GM12801 (cell line): ENCODE data around the gene PIK3C2G.

Experiments used
- CTCF ChIP-seq: IDR thresholded peaks from one replicate; pipeline ENCODE4 v1.5.1; 2011; ENCODE audit warnings: control low read depth; ENCODE audit not compliant: insufficient read length; ENCODE audit errors: extremely low read depth

The PIK3C2G gene

GRCh38 chr12:18261273-18261672 lies at the start of gene PIK3C2G:
TSS of gene PIK3C2G (plus strand) at chr12:18261518. CDS start at chr12:18282082, 20,564 bp downstream.
- no peak for TF ChIP-seq CTCF

GRCh38 chr12:18217966-18218365 lies 43.4 kb upstream of the PIK3C2G start:
- no peak for TF ChIP-seq CTCF

DNA sequence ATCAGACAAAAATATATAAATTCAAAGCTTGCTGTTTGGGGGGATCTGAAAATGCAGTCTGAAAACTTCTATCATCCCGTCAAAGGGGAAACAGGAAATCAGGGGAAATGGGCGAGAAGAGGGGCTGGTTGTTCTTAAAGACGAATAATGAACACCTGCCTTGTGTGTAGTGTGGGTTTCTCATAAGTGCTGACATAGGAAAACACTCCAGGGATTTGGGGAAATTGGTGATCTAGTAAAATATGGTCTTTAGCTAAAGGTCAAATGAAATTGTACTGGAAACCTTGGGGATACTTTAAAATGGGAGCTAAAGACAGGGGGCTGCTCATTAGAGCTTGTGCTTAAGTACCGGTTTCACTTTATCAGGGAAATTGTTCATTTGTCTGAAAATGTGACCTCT lies 39.6 kb upstream of the PIK3C2G start:
- TF ChIP-seq CTCF: no peak

DNA sequence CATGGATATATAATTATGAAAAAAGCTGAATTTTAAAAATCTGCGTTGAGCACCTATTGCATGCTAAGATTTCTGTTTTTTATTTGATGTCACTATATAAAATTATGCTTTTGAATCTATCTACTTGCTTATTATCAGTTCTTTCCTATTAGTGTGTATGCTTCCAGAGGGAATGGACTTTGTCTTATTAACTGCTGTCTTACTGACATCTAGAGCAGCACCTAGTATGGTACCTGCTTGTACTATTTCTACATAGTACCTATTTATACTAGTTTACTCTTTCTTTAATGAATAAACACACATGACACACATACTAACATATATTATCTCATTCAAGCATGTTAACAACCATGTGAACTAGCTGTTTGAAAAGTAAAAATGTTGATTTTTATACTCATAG lies 38.6 kb upstream of the PIK3C2G start:
- no peak for TF ChIP-seq CTCF

DNA sequence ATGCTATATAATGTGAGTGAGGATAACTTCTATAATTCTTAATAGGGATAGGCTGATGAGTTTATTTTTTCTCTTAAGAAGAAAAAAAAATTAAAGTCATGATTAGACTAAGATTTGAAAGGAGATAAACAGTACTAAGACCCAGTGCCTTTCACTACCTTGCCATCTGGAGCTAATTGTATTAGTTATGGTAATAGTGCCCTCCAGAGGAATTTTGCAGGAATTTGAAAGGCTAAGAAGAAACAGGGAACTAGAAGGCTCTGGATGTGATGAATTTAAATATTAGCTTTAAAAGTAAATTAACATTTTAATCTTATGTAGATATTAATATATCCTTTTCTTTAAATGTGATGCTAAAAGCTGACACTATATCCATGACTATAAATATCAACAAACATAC lies 36.6 kb upstream of the PIK3C2G start:
- TF ChIP-seq CTCF: no peak

GRCh38 chr12:18239526-18239925 lies 21.8 kb upstream of the PIK3C2G start:
- no peak for TF ChIP-seq CTCF

GRCh38 chr12:18242380-18243089 lies 18.8 kb upstream of the PIK3C2G start:
- no peak for TF ChIP-seq CTCF

DNA sequence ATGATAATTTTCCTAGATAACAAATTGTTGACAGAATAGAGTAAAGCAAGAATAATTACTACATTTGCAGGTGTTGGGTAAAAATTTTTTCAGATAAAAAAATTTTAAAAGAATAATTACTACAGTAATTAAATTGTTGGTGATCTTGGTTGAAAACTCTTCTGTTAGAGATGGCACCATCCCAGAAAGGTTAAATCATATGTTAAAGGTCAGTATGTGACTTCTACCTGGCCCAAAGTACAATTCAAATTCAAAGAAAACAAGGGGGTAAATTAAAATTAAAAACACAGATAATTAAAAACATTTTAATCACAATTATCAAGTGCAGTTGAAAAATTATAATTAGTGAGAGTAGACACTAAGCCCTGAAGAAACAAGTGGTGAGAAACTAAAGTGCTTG lies 18.1 kb upstream of the PIK3C2G start:
- TF ChIP-seq CTCF: no peak
